Erythroblast (primary cell): Measurements from ENCODE around the gene TMOD1.
"Not testable (repeated sequence)": the region's sequence is repeated elsewhere in the genome, so short reads cannot be mapped to it uniquely, and the experiment has no call there.

Experiments used
- DNase-seq, 2 experiments: peaks; one replicate each; lab custom pipeline; 2025; lab: John Stamatoyannopoulos, UW
- GATA1 ChIP-seq: IDR thresholded peaks from 2 replicates; pipeline ENCODE4 v1.6.1; 2011; ENCODE audit warnings: low read depth, mild to moderate bottlenecking, control low read depth, low read length, moderate library complexity
- POLR2A ChIP-seq: IDR thresholded peaks from 2 replicates; pipeline ENCODE4 v1.6.1; 2011; ENCODE audit warnings: mild to moderate bottlenecking, low read length

The TMOD1 gene

DNA sequence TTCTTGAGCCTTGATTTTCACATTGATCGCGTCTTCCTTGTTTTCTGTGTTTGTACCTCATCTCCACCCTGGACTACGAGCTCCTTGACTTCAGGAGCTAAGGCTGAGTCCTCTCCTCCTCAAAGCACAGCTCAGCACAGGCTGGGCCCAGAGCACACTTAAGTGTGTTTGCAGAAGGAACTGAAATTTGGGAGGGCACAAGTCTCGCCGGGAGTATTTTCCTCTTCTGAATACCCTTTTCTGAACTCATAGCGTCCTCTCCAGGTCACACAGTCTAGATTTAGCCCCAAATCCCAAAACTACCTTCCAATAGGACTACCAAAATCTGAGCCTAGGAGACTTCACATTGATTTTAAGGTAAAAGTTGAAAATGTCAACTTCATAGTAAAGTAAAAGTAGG lies 90.1 kb downstream of the TMOD1 start:
- TF ChIP-seq POLR2A (no peak), GATA1 (no peak)
- no peak for DNase-seq

DNA sequence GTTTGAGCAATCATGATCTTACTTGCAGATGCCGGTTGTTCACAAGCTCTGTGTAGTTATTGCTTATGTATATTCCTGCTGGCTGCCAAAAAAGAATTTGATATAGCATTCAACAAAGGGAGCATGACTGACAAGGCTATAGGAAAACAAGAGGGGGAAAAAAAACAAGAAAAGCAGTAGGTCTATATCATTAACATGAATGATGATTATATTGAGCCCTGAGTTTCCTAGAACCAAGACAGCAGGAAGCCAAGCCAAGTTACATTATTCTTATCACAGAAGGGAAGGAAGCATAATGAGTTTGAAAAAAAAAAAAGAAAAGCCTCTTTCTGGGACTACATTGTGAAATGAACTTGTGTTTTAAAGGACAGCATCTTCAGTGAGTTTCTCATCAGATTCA lies 90.7 kb downstream of the TMOD1 start:
- DNase-seq, result no peak
- TF ChIP-seq GATA1 (no peak), POLR2A (no peak)

DNA sequence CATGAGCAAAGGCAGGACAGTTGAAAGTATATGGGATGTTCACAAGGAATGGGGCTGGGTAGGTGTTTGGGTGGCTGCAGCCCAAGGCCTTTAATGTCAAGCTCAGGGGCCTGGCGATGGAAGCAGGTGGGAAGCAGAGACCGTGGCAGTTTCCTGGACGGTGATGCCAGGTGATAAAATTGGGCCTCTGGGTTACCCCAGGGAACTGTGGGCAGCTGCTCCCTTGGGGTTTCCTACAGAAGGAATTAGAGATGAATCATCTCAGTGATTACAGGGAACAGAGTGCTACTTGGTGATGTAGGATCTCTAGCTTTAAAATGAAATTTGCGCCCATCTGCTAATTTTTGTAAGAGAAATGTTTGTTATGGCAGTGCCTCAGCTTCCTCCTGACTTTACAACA lies 92.5 kb downstream of the TMOD1 start:
- TF ChIP-seq GATA1, result no peak
- DNase-seq, result no peak

DNA sequence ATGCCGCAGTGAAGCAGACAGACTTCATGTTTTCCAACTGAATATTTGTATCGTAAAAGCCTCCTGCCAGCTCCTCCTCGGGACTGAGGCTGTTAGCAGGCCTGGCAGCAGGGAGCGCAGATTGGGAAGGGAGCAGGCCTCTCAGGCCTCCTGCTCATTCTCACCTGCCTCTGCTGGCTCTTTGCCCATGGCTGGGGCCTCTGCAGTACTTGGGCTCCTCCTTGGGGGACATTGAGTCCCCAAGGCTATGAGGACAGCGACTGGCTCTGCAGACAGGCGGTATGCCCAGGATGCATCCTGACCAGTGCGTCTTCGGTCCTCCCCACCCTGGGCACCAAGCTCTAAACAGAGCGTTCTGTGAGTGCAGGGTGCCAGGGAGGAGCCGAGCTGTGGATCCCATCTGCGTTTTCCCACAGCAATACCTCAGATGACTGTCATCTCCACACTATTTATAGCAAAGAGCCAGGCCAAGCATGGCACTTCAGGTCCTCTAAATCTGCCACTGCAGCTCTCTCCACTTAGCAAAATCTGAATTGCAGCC lies 93.0 kb downstream of the TMOD1 start:
- TF ChIP-seq GATA1 (no peak), POLR2A (no peak)
- no peak for DNase-seq

DNA sequence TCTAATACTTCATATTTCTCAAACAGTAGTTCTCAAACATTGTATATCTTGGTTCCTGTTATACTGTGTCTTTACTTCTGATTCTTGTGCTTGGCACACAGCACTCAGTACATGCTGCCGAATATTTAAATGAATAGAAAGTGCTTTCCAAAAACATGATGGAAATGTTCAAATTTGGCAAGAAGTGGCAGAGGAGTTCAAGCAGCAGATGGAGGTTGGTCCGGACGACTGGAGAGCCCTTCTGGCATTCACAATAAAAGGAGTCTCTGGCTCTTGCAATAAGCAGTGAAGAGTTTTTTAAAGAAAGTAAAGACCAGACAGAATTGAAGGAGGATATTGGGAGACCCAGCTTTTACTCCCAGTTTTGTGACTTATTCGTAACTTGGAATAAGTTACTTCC lies 95.4 kb downstream of the TMOD1 start:
- TF ChIP-seq POLR2A (no peak), GATA1 (no peak)
- DNase-seq, result no peak

DNA sequence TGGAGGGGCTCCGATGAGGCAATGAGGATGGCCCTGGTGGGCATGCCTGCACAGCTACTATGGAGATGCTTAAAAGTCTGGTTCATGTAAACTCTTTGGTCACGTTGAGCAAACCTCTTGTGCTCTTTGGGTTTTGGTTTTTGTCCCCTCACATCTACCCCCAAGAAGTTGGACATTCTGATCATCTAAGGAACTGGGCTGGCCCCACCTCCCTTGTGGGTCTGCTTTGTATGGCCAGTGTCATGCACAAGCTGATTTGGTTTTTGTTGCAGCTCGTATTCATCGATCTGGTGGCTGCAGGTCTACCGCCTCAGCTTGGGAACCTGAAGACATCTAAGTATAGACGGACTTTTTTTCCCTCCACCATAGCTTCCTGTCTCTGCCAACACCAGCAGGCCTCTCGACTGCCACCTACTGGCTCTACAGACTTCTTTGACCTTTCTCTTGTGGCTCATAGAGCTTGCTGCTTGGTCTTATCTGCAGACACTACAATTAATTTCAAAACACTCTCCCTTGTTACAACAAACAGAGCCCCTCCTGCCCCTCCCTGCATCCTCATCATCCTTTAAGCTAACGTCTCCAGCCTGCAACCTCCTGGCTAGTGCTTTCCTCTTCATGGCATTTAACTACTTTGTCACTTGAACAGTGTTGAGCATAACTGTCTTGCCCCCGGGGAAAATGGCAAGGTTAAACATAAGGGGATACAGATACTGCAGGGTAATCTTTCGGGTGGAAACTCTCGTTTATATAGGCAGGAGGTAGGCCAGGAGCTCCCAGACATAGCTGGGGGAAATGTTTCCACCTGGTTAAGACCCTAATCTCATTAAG lies 97.2 kb downstream of the TMOD1 start:
- TF ChIP-seq GATA1 (no peak), POLR2A (no peak)
- peak; percentile 83 to 86 for DNase-seq

DNA sequence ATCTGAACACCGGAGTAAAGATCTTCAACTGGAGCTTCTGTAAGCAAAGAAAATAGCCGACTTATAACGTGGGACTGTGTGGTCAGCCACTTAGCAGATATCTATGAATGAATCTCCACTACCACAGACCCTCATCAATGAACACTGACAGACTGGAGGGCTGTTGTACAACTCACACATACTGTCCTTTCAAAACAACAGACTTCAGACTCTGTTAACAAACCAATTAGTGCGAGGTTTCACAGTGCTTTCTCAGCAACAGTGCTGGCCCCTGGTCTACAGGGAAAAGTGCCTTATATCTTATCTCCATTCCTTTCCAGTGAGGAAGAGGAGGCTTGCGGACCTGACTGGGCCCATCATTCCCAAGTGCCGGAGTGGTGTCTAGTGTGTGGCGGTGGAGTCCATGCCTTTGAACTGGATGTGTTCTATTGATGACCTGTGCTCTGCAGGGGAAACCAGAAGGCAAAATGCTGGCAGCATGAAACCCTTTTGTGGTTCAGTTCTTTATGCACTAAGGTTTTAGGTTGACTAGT lies 97.9 kb downstream of the TMOD1 start:
- TF ChIP-seq POLR2A, result no peak
- TF ChIP-seq GATA1, result no peak
- no peak for DNase-seq

DNA sequence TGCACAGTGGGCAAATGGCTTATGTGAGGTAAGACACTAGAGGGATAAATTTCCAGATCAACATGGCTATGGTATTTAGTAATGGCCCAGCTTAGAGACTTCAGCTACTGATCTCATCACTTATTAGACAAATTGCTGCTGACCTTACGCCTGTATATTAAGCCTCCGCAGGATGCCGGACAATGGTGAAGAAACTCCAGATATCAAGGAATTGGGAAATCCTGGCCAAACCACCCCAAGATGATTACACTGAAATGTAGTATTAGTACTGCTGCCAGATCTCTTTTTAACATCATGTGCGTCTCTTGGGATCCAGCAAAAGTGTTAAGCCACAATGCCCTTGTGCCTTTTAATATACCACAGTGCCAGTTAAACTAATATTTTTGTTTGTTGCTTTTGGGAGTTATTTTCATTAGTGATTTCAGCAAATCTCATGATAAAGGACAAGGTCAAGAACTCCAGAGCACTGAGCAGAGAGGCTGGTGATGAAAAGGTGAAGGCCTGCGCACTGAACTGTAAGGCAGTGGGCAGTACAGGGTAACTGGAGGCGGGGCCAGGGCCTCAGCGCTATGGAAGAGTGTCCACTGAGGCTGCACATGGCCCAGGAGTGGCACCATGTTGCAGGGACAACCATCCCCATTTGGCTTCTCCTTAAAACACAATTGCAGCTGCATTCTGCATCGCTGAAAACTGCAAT lies 99.2 kb downstream of the TMOD1 start:
- TF ChIP-seq POLR2A (no peak), GATA1 (no peak)
- no peak for DNase-seq

DNA sequence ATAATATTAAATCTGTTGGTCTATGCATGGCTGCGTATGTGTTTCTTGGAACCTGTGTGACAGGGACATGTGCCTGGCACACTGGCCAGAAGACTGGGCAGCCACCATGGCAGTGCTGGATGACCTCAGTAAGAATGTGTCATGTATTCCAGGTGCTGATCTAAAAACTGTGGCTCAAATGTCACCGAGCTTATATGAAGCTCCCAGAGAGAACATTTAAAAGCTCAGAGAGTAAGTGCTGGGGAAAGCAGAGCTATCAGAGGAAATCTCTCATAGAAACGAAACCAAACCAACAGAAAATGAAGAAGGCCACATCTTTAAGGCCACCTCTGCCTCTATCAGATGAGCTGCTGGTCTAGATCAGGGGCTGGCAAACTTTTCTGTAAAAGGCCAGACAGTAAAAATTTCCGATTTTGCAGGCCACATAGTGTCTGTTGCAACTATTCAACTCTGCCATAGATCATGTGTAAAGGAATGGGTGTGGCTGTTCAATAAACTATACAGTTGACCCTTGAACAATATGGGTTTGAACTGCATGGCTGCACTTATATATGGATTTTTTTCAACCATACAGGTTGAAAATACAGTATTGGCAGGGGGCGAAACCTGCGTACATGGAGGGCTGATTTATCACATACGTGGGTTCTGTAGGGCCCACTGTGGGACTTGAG lies 99.9 kb downstream of the TMOD1 start:
- TF ChIP-seq POLR2A (no peak), GATA1 (no peak)
- no peak for DNase-seq

DNA sequence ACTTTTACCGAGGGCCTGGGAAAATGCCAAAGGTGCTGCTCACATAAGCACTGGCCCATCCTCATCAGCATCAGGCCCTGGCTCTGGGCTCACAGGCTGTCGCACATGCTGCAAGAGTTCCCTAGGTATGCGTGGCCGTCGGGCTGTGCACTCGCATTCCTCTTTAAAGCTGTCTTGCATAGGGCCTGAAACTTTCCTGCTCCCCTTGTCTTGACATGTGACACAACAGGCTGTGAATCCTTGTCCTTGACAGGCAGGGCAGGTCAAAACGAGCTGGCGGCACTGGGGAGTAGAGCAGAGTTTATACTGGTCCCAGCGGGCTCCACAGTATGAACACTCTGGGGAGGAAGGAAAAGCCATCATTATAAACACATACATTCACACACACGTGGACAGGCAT lies 101.0 kb downstream of the TMOD1 start:
- TF ChIP-seq POLR2A, result no peak

DNA sequence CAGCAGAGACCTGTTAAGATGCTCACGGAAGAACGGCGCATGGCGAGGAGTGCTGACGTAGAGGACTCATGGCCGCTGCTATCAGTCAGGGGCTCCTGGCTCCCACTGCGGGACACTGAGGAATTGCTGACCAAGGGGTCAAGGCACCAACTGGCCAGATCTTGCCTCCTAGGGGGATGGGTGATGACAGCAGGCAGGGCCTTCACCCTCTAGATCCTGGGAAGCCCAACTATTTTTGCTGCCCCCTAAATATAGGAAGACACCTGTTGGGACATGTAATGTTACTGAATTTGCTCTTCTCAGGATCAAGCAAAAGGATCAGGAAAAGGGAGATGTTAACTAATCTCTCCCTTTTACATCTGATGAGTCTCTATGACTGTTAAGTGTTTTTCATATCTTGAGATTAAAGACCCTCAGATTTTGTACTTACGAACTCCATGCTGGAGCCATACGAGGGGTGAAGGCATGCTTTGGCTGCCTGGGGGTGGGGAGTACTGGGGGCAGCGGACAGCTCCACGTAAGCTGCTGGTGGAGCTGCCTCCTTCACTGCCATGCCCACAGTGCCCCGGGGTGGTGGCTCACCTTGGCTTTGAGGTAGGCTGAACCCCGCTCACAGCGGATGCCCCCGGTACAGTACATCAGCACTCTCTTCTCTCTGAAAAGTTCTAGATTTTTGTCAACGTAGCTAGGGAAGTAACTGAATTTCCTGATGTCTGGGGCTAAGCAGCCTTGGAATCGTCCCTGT lies 103.6 kb downstream of the TMOD1 start:
- DNase-seq, result no peak
- TF ChIP-seq POLR2A (no peak), GATA1 (no peak)

More for the DNA sequence above, 101.0 kb downstream of the TMOD1 start:
- DNase-seq, result no peak

DNA sequence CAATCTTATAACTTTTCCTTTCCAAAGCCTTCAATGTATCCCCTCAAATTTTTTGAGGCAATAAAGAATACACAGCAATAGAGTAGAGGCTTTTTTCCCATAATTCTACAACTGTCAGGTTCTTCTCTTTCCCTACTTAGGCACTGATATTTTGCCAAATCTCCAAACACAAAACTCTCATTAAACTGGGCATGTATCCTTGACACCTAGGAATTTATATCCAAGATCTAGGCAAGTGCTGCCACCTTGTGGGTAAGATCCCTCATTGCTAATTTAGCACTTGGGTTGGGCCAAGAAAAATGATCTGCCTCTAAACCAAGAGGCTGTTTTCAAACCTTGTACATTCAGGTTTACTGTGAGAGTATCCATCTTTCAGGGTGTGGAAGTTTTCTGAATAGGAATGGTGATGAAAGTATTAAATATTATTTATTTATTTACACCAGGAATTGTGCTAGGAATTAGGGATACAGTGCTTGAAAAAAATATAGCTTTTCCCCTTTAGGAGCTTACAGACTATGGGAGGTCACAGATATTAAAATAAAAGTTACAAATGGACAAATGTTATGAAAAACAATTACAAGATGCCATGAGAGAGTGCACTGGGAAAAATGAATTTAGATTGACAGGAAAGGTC lies 114.1 kb downstream of the TMOD1 start:
- DNase-seq, result peak; percentile 70 to 86
- TF ChIP-seq GATA1 (no peak), POLR2A (no peak)

DNA sequence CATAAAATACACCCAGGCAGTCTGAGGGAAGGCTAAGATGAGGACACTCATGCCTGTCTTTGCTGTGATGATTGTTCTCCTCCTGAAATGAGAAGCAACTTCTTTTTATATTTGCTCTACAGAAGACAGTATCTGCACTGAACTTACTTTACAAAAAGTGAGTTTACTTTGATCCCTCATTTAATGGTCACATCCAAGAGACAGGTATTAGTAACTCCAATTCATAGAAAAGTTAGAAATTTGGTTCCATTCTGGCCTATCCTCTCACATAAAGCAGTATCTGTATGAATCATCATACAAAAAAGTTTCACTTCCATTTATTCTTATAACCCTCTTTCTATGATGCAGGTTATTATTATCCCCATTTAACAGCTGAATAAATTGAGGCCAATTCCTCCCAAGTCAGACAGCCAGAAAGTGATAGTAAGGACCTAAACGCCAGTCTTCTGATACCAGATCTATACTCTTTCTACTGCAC lies 116.5 kb downstream of the TMOD1 start:
- TF ChIP-seq GATA1, result no peak
- no peak for TF ChIP-seq POLR2A
- DNase-seq, result no peak

DNA sequence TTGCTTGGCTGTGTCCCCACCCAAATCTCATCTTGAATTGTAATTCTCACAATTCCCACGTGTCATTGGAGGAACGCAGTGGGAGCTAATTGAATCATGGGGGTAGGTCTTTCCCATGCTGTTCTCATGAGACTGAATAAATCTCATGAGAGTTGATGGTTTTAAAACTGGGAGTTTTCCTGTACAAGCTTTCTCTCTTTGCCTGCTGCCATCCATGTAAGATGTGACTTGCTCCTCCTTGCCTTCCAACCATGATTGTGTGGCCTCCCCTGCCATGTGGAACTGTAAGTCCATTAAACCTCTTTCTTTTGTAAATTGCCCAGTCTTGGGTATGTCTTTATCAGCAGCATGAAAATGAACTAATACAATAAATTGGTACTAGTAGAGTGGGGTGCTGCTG lies 118.6 kb downstream of the TMOD1 start:
- not testable (repeated sequence) for DNase-seq

DNA sequence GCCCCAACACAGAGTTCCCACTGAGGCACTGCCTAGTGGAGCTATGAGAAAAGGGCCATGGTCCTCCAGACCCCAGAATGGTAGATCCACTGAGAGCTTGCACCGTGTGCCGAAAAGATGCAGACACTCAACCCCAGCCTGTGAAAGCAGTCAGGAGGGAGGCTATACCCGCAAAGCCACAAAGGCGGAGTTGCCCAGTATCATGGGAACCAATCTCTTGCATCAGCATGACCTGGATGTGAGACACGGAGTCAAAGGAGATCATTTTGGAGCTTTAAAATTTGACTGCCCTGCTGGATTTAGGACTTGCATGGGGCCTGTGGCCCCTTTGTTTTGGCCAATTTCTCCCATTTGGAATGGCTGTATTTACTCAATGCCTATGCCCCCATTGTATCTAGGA lies 121.0 kb downstream of the TMOD1 start:
- DNase-seq, result peak in 1 of 2 experiments; percentile 35
